ENCODE measurements around the gene CCDC12.

The CCDC12 gene

DNA sequence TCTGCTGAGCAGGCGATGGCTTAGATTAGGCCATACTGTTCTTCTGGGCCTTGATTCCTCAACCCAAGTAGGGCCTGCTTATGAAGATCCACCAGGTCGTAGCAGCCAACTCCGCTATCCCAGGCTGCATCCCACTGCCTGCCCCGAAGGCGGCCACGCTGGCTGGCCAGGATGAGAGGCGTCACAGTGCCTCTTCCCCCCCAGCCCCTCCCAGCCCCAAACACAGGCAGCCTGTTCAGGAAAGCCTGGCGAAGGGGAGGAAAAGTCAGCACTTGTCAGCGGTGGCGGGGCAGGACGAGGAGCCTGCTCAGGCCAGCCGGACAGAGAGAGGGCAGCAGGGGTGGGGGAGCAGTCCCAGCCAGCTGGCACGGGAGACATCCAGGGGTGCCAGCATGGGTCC, 87.8 kb downstream of the CCDC12 start:
- no peak for DNase-seq

DNA sequence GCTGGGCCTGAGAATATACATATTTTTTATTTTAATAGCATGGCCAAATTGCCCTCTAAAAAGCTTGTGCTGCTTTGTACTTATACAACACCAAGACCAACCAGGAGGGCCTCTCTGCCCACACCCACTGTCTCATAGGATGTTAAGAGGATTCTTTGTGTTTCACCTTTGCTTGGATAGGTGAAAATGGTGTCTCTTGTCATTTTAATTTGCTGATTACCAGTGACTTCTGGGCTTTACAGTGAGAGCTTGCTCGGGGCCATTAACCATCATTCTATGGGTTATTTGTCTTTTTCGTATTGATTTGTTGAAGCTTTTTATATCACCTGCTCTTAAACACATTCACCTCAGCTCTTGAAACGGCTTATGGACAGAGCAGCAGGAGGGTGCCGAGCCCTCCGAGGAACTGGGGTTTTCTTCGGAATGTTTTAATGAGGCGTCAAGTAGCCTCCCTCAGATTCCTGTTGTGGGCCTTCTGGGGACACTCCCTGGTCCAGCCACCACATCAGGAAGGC, 88.5 kb downstream of the CCDC12 start:
- no peak for DNase-seq

DNA sequence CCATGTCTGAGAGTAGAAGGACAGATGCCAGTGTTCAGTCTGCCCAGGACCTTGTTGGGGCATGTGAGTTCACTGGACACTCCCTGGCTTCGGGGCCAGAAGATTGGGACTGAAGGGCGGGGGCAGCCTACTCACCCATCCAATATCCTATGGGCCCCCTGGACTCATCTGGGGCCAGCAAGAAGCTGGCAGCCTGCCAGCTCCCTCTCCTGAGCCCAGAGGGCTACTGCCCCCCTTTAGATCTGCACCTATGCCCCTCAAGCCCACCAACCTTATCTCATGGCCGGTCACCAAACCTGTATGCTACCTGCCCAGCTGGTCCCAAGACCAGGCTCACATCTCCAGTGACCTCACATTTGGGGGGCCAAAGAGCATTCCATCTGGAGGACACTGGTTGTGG, 90.9 kb downstream of the CCDC12 start:
- no peak for DNase-seq

DNA sequence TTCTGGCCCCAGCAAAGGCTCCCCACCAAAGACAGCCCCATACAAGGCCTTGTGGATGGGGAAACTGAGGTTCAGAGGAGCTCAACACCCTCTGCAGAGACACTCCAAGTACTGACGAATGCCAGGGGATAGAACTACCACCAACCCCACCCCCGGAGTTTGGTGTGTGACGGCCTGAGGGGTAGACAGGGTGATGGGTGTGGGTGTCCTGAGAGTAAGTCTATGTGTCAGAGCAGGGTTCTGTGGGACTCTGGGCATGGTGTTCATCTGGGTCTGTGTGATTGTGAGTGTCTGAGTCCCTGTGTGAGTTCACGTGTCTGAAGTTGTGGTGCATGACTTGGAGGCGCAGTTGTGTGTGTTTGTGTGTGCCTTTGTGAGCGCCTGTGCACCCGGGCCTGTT, 91.6 kb downstream of the CCDC12 start:
- no peak for DNase-seq

DNA sequence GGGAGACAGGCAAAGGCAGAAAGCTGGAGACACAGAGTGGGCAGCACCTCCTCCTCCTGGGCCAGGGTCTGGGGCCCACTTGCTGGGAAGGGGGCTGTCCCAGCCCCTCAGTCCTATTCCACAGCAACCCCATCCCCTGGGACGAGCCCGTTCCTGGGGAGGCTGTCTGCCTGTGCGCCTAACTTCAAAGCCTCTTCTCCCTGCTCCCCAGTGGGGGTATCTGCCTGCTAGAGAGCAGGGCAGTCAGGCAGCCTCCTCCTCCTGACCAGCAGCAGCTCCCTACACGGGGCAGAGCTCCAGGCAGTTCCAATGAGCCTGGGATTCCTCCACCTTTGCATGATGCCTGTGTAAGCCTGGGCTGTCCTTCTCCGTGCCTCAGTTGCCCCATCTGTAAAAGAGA, 92.1 kb downstream of the CCDC12 start:
- no peak for DNase-seq

DNA sequence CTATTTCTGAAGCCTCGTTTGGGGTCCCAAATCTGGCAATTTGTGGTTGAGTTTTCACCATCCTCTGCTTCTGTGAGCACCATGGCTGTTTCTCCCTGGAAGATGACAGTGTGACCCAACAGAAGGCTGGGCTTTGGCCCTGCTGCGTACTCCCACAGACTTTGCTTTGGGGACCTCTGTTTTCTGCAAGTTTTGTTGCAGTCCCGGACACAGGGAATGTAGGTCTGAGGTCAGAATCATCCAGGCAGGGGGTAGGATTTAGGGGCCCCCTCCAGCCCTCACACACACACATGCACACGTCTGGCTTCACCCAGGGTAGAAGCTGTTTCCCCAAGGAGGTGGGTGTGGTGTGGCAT, 92.7 kb downstream of the CCDC12 start:
- no peak for DNase-seq

DNA sequence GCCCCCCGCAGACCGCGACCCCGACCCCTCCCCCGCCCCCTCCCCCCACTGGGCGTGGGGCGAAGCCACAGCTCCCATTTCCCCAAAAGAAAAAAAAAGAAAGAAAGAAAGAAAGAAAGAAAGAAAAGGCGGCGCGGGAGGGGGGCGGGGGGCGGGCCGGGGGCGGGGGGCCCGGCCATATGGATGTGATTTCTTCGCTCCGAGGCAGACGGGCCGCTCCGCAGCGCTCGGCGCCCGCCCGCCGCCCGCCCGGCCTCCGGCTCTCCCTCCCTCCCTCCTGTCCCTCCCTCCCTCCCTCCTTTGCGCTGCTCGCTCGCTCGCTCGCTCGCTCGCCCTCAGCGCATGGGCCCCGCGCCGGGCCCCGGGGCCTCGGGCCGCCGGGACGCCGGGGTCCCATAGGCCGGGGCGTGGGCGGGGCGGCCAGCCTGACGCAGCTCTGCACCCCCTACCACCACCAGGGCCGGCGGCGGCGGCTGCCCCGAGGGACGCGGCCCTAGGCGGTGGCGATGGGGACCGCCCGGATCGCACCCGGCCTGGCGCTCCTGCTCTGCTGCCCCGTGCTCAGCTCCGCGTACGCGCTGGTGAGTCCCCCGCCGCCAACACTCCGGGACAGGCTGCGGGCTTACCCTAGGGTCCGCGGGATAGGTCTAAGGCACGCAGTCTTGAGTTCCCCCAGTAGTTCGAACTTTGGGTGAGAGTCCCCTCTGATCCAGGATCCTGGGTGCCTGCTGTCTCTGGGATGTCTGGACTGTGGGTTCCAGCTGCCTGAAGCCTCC, 93.3 kb downstream of the CCDC12 start:
- no peak for DNase-seq

DNA sequence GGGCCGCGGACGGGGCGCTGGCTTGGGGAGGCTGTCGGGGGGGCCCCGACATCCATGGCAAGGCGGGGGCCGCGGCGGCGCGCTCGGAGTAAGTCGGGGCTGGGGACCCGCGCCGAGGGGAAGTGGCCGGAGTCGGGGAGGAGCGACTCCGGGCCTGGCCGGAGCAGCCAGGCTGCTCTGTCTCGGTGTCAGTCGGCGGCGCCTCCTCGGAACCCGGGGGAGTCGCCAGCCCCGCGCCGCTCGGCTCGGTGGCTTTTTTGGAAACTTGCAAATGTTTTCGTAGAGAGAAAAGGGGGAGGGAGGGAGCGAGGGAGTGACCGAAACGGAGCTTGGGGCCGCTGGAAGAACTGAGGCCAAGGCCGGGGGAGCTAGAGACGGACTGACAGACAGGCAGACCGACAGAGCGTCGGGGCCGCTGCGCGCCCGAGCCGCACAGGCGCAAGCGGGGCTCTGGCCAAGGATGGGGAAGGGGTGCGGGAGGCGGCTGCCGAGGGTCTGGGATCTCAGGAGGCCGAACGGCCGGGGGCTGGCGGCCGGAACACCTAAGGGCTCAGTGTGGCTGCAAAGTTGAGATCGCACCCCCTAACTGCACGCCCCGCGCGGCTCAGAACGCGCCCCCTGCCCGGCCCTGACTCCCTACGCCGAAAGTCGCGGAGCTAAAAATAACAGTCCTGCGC, 94.0 kb downstream of the CCDC12 start:
- DNase-seq: no peak

DNA sequence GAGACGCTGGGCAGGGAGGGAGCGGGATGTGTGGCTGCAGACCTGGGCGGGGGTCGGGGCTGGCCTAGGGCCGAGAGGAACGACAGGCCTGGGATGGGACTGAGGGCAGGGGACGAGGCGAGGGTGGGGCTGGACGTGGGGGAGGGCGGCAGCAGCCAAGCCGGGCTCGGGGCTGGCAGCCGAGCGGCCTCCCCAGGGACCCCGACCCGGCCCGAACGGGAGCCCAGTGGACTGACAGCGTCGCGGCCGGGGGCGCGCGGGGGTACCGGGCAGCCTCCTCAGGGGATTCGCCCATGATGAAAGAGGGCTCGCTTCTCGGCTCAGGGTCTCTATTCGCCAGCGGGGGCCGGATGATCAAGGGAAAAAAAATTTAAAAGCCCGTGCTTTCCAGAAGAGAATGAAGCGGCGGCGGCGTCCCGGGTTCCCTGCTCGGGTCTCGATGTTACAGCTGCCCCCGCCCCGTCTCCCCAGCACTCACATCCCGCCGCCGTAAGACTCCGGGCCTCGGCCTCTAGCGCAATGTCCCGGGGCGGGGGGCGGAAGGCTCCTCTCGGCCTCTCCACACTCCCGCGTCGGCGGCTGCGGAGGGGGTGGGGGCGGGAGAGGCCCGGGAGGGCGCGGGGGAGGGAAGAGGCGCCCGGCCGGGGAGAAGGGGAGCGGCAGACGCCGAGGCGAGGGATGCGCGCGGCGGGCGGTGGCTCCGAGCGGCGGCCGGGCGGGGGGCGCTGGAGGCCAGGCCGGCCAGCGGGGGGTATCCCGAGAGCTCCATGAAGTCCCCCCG, 94.8 kb downstream of the CCDC12 start:
- DNase-seq: no peak

DNA sequence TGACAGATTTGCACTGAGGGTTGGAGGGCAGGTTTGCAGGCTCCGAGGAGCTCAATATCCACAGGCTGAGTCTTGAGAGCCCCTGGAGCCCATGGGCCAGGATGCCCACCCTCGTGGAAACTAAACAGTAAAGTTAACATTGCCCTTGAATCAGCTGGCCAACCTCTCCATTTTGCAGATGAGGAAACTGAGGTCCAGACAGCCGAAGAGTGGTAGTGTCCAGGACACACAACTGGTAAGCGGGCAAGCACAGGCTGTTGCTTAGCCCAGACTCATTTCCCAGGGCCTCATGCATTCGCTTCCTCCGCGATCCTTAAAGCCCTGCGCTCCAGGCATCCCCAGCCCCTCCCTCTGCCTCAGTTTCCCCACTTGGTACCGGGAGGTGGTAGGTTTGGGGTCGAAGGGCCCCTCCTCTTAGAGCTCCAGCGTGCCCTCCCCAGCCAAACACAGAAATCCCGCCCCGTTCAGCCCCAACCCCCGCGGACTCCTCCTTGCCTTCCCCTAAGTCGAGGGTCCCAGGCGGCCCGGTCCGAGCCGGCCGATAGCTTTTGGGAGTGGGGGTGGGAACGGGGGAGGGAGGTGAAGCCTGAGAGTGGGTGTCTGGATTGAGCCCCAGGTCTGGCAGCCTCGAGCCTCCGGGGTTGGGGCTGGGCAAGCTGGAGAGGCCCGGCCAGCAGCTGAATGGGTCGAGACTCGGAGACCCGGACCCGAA, 95.5 kb downstream of the CCDC12 start:
- DNase-seq: no peak

DNA sequence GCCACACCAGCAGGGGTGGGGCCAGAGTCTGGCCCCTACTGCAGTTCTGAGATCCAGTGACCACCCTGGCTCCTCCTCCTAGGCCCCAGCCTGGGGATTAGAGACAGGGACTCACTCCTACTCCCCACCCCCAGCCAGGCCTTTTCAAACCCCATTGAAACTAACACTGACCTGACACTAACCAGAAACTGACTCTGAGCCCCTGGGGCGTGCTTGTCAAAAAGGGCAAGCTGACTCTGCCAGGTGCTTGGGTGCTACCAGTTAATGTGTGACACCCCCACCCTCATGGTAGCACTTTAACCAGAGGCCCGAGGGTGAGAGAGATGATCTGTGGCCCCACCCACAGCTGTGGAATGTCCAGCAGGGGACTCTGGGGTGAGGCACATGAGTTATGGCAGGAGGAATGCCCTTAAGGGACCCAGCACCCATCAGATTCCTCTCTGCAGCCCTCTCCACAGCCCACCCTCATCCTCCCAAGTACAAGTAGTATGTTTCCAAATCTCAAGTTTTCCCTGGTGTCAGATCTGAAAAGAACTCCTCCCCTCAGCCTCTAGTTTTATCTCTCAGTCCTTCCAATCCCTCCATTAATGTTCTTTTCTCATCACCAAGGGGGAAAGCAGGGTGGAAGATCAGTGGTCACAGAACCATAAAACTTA, 97.6 kb downstream of the CCDC12 start:
- no peak for DNase-seq

DNA sequence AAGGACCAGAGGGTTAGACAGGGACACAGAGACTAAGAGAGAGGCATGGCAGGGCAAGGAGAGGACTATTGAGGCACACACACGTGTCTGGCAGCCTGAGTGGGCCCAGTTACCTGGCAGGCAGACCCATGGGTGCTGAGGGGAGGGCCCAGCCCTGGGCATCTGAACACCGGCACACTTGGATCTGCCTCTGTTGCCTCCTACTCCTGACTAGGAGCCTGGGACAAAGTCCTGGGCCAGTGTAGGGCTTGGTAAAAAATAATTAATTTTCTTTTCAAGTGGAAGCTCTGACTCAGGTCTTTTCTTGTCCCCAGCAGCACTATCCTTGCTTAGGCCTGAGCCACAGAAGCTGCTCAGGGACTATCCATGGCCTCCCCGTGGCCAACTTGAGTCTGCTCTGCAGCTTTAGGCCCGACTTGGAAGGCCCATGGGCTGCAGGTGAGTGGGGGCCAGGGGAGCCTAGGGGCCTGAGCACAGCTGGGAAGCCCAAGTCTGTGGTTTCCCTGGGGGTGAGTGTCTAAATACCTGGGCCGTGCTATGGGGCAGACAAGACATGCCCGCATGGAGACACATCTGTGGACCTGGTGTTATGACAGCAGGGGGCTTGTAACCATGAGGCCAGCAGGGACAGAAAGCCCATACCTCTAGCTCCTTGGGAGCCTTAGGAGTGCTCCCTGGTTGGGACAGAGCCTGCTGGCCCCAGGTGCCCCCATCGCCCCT, 99.0 kb downstream of the CCDC12 start, which contains the start of gene PTH1R:
PTH1R (plus strand) TSS at position 316 of the 720 bp plus-strand sequence. CDS start 5,839 bp downstream, outside the sequence.
- DNase-seq: no peak

DNA sequence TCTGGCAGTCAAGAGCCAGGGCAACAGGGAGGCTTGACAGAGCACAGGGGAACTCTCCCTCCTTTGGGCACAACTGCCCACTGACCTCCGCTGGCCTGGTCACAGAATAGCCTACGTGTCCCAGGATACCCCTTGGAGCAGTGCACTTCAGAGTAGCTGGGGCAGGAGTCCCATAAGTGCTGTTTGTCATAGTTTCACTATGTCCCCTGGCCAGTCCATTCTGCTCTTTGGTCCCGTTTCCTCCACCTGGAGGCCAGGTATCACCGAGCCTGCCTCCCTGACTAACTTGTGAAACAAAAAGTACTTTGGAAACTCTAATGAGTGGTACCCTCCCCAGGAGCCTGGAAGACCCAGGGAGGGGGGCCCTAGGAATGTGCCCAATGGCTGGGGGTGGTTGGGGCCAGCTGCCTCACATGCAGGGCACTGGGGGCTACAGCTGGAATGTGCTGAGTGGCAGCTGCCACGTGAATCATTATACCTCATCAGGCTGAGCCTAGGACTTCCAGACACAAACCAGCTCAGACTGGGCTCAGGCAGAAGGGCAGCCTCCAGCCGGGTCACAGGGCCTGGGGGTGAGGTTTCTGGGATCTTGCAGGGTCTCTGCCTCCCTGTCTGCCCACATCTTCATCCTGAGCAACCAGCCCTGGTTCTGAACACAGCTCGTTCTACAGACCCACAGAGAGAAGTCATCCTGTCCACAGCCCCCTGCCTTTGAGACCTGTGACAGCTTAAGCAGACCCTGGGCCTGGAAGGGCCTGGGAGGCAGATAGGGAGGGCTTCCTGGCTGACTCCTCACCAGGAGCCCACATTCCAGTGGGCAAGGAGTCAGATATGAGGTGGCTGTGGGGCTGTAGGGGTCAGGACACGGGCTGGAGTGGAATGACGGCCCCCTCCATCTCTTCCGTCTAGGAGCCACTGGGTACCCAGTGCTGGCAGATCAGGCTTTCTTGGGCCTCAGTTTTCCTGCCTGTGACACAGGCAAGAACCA, 99.9 kb downstream of the CCDC12 start:
- no peak for DNase-seq

DNA sequence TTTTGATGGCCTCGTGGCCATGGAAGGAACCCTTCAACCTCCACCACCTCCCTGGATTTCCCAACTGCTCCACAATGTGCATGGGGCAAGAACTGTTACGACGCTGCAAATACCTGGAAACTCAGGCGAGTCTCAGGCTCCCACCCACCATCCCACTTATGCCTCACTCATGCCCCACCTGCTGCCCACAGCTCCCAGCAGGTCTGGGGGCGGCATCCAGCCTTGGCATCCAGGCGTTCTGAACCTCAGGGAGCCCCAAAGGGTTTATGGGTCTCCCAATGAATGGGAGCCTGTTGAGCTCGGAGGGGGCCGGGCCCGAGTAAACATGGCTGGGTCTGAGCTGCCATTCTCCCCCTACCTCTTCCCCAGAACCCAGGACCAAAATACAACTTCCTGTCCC, 101.0 kb downstream of the CCDC12 start:
- DNase-seq: no peak

DNA sequence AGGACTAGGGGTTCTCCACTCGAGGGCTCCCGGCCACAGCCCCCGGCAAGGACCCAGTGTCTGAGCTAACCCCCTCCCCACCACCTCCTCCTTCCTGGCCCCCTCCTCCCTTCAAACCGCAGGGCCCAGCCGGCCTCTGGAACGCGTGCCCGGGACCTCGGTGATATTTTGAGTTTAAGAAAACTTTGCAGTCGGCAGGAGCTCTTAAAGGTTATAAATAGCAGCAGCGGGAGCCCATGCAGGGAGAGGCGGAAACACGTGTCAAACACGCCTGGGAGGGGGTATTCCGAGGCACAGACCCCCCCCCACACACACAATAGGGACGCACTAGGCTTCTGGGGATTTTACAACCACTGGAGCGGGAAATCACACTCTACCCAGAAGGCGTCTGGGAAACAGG, 102.1 kb downstream of the CCDC12 start:
- no peak for DNase-seq

DNA sequence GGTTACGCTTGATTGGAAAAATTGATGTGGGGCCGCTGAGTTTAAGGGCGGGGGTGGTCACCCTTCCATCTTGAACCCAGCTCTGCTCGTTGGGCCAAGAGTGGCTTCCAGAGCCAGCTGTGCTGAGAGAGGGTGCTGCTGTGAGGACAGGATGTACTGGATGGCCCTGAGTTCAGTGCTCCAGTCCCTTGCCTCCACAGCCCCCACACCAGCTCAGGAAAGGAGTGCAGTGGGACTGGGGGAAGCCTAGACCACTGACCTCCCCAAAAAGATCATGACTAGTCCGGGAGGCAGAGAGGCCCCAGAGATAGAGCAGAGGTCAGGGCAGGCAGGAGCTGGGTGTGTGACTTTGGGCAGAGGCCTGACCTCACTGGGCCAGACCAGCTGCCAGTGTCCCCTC, 103.0 kb downstream of the CCDC12 start:
- DNase-seq: no peak

Measured in NCI-H1436 treated with DMSO at 0.1 percent for 48 hours (cell line).